ENCODE results near the gene SPATA31D3.
"Not testable (repeated sequence)": the region's sequence is repeated elsewhere in the genome, so short reads cannot be mapped to it uniquely, and the experiment has no call there.

Gene SPATA31D3

GRCh38 chr9:81980568-81980967 lies 37.3 kb downstream of the SPATA31D3 start:
- TF ChIP-seq CTCF (conservative IDR thresholded peaks at IDR 0.05; ENCODE audit: low read depth, low read length), result no peak
- no peak overlapping the region for H3K4me3 ChIP-seq (ENCODE audit: low read depth, low read length)
- no peak for DNase-seq (ENCODE audit: low read depth)

- TF ChIP-seq CTCF (conservative IDR thresholded peaks at IDR 0.05; ENCODE audit: low read depth, low read length), result no peak
- H3K4me3 ChIP-seq (ENCODE audit: low read depth, low read length), result no peak overlapping the region
- DNase-seq (ENCODE audit: low read depth), result no peak
Observed at GRCh38 chr9:81981883-81982282, 38.6 kb downstream of the SPATA31D3 start.

- TF ChIP-seq CTCF (conservative IDR thresholded peaks at IDR 0.05; ENCODE audit: low read depth, low read length), result no peak
- peak; percentile 12 for DNase-seq (ENCODE audit: low read depth)
- H3K4me3 ChIP-seq (ENCODE audit: low read depth, low read length), result no peak overlapping the region
Observed at GRCh38 chr9:81984928-81985327, 41.6 kb downstream of the SPATA31D3 start.

- DNase-seq (ENCODE audit: low read depth), result no peak
- H3K4me3 ChIP-seq (ENCODE audit: low read depth, low read length), result no peak overlapping the region
- TF ChIP-seq CTCF (conservative IDR thresholded peaks at IDR 0.05; ENCODE audit: low read depth, low read length), result no peak
Observed at GRCh38 chr9:81986051-81986450, 42.8 kb downstream of the SPATA31D3 start.

- not testable (repeated sequence) for H3K4me3 ChIP-seq (ENCODE audit: low read depth, low read length); DNase-seq (ENCODE audit: low read depth)
Observed at GRCh38 chr9:81988472-81988871, 45.2 kb downstream of the SPATA31D3 start, which contains the start of gene SPATA31D1. SPATA31D1 (plus strand) TSS chr9:81988772; CDS start chr9:81988819, 47 bp downstream.

- no peak for DNase-seq (ENCODE audit: low read depth)
- no peak for TF ChIP-seq CTCF (conservative IDR thresholded peaks at IDR 0.05; ENCODE audit: low read depth, low read length)
- no peak overlapping the region for H3K4me3 ChIP-seq (ENCODE audit: low read depth, low read length)
Observed at GRCh38 chr9:81989700-81990099, 46.4 kb downstream of the SPATA31D3 start.

- DNase-seq (ENCODE audit: low read depth), result no peak
- no peak for TF ChIP-seq CTCF (conservative IDR thresholded peaks at IDR 0.05; ENCODE audit: low read depth, low read length)
- H3K4me3 ChIP-seq (ENCODE audit: low read depth, low read length), result no peak overlapping the region
Observed at GRCh38 chr9:81993656-81994055, 50.4 kb downstream of the SPATA31D3 start.

All from choroid plexus epithelial cell (primary cell).